Stimulated activated CD8-positive, alpha-beta memory T cell treated with anti-CD3 and anti-CD28 coated beads, Interleukin-12 subunit alpha, Interleukin-12 subunit beta, amount 100 ng/mL, for 4 hours (primary cell): Measurements from ENCODE around the gene PLPP3.
"Not testable (repeated sequence)": the region's sequence is repeated elsewhere in the genome, so short reads cannot be mapped to it uniquely, and the experiment has no call there.

Experiments
- DNase-seq: peaks from one replicate; pipeline ENCODE4 v3.0.0-alpha.2; 2020; ENCODE audit warnings: low read depth

PLPP3 gene

GRCh38 chr1:56578963-56579875 lies at the start of gene PLPP3:
PLPP3 (minus strand) TSS chr1:56579563; CDS start chr1:56579016, 547 bp downstream.
- DNase-seq = no peak

- DNase-seq = no peak
Measured at GRCh38 chr1:56627636-56628039, 48.3 kb upstream of the PLPP3 start.

GRCh38 chr1:56627019-56627635 lies 47.8 kb upstream of the PLPP3 start:
- no peak for DNase-seq

- no peak for DNase-seq
Measured at GRCh38 chr1:56626546-56626945, 47.2 kb upstream of the PLPP3 start.

- no peak for DNase-seq
Measured at GRCh38 chr1:56625819-56626440, 46.6 kb upstream of the PLPP3 start.

- no peak for DNase-seq
Measured at GRCh38 chr1:56617141-56617540, 37.8 kb upstream of the PLPP3 start.

GRCh38 chr1:56610770-56611169 lies 31.4 kb upstream of the PLPP3 start:
- not testable (repeated sequence) for DNase-seq

GRCh38 chr1:56610097-56610496 lies 30.7 kb upstream of the PLPP3 start:
- not testable (repeated sequence) for DNase-seq

GRCh38 chr1:56595397-56596191 lies 16.2 kb upstream of the PLPP3 start:
- not testable (repeated sequence) for DNase-seq

GRCh38 chr1:56591909-56592308 lies 12.5 kb upstream of the PLPP3 start:
- DNase-seq = no peak

GRCh38 chr1:56590520-56591011 lies 11.2 kb upstream of the PLPP3 start:
- DNase-seq = no peak

- DNase-seq = no peak
Measured at GRCh38 chr1:56589369-56589768, 10.0 kb upstream of the PLPP3 start.

- DNase-seq = no peak
Measured at GRCh38 chr1:56586502-56586901, 7.1 kb upstream of the PLPP3 start.

GRCh38 chr1:56585985-56586384 lies 6.6 kb upstream of the PLPP3 start:
- DNase-seq = no peak

- no peak for DNase-seq
Measured at GRCh38 chr1:56584910-56585528, 5.7 kb upstream of the PLPP3 start.

GRCh38 chr1:56583957-56584468 lies 4.7 kb upstream of the PLPP3 start:
- DNase-seq = no peak

- no peak for DNase-seq
Measured at GRCh38 chr1:56580771-56581170, 1.4 kb upstream of the PLPP3 start.

- no peak for DNase-seq
Measured at GRCh38 chr1:56578138-56578962, 1.0 kb downstream of the PLPP3 start.

GRCh38 chr1:56577406-56578137 lies 1.8 kb downstream of the PLPP3 start:
- DNase-seq = no peak
